ENCODE data around the gene COL20A1. TPM values are rescaled to one million over a fixed set of nuclear protein-coding genes. Genes with fewer than 3 reads are reported as not detected.
"Not testable (repeated sequence)": the region's sequence is repeated elsewhere in the genome, so short reads cannot be mapped to it uniquely, and the experiment has no call there.

COL20A1 gene
- total and polyA plus RNA-seq, 2 donors (not counting 1 experiment from before 2014, with no cell fraction given): not detected

GRCh38 chr20:63305393-63305792 lies 12.4 kb downstream of the COL20A1 start:
- no peaks in the 10 kb centered on the region for H3K36me3 ChIP-seq (replicated peaks in 1 of 2; ENCODE audit: control extremely low read depth in 1 of 2, control insufficient read depth in 1 of 2, extremely low read depth in 1 of 2, insufficient read depth in 2 of 2, low read length in 1 of 2)
- ATAC-seq (ENCODE audit: low read depth) (no peak), DNase-seq (no peak)
- no peak overlapping the region for H2AFZ ChIP-seq (ENCODE audit: insufficient read depth, low read depth, low read length, poor library complexity, severe bottlenecking)
- no peak overlapping the region for H3K4me2 ChIP-seq (replicated peaks; ENCODE audit: low read depth, low read length, poor library complexity, severe bottlenecking)
- H3K27ac ChIP-seq (ENCODE audit: low read length in 2 of 2): no peak overlapping the region
- peaks cover 17% of the 10 kb centered on the region for H3K27me3 Mint-ChIP-seq
- H3K79me2 ChIP-seq (ENCODE audit: control insufficient read depth, insufficient read depth, low read length): no peaks in the 10 kb centered on the region
- no peak overlapping the region for H3K27ac Mint-ChIP-seq
- H3K9me3 ChIP-seq (ENCODE audit: control extremely low read depth in 1 of 3, control insufficient read depth in 2 of 3, insufficient read depth in 1 of 3, low read length in 2 of 3): peaks cover 0 to 25% (median 4%) of the 10 kb centered on the region in 3 donors
- no peak overlapping the region for H3K4me3 Mint-ChIP-seq
- H3K9me3 Mint-ChIP-seq (ENCODE audit: insufficient read depth): peaks cover 3% of the 10 kb centered on the region
- CTCF ChIA-PET: no interaction called here
- H3K27me3 ChIP-seq (replicated peaks in 1 of 4; ENCODE audit: control extremely low read depth in 1 of 4, control insufficient read depth in 3 of 4, insufficient read depth in 4 of 4, low read length in 3 of 4): peaks cover 0 to 10% (median 1%) of the 10 kb centered on the region in 4 experiments
- H3K4me3 ChIP-seq (ENCODE audit: control extremely low read depth in 1 of 5, extremely low read depth in 1 of 5, insufficient read depth in 1 of 5, low read depth in 2 of 5, low read length in 4 of 5): no peak overlapping the region
- TF ChIP-seq CTCF (IDR thresholded peaks at IDR 0.05) (no peak), EZH2 (IDR thresholded peaks at IDR 0.05; ENCODE audit: borderline replicate concordance, insufficient read depth, low read depth, low read length, poor library complexity, severe bottlenecking) (no peak)
- POLR2A ChIA-PET: no interaction called here
- no peaks in the 10 kb centered on the region for H4K20me1 ChIP-seq (ENCODE audit: control insufficient read depth, insufficient read depth, low read length, poor library complexity, severe bottlenecking)
- WGBS (ENCODE audit: insufficient coverage): 92% methylated on average over 3 of the region's 8 CpGs
- H3K9ac ChIP-seq (ENCODE audit: low read length): no peak overlapping the region
- H3K4me1 ChIP-seq (ENCODE audit: control insufficient read depth in 2 of 2, insufficient read depth in 2 of 2, low read length in 2 of 2): no peaks in the 10 kb centered on the region
- no peaks in the 10 kb centered on the region for H3K4me1 Mint-ChIP-seq
- intact Hi-C loops (cut with micrococcal nuclease): no loop called here

GRCh38 chr20:63305933-63306672 lies 13.1 kb downstream of the COL20A1 start:
- peaks cover 0 to 22% (median 4%) of the 10 kb centered on the region in 3 donors for H3K9me3 ChIP-seq (ENCODE audit: control extremely low read depth in 1 of 3, control insufficient read depth in 2 of 3, insufficient read depth in 1 of 3, low read length in 2 of 3)
- H4K20me1 ChIP-seq (ENCODE audit: control insufficient read depth, insufficient read depth, low read length, poor library complexity, severe bottlenecking); H3K4me3 Mint-ChIP-seq; H3K4me3 ChIP-seq (ENCODE audit: control extremely low read depth in 1 of 5, extremely low read depth in 1 of 5, insufficient read depth in 1 of 5, low read depth in 2 of 5, low read length in 4 of 5); H3K27ac Mint-ChIP-seq; H3K9ac ChIP-seq (ENCODE audit: low read length); ATAC-seq (ENCODE audit: low read depth); H3K27ac ChIP-seq (ENCODE audit: low read length in 2 of 2); H2AFZ ChIP-seq (ENCODE audit: insufficient read depth, low read depth, low read length, poor library complexity, severe bottlenecking); DNase-seq; CTCF ChIA-PET; H3K4me1 Mint-ChIP-seq; H3K4me1 ChIP-seq (ENCODE audit: control insufficient read depth in 2 of 2, insufficient read depth in 2 of 2, low read length in 2 of 2); H3K79me2 ChIP-seq (ENCODE audit: control insufficient read depth, insufficient read depth, low read length); H3K36me3 ChIP-seq (replicated peaks in 1 of 2; ENCODE audit: control extremely low read depth in 1 of 2, control insufficient read depth in 1 of 2, extremely low read depth in 1 of 2, insufficient read depth in 2 of 2, low read length in 1 of 2); POLR2A ChIA-PET; intact Hi-C loops (cut with micrococcal nuclease); H3K9me3 Mint-ChIP-seq (ENCODE audit: insufficient read depth); H3K27me3 ChIP-seq (replicated peaks in 1 of 4; ENCODE audit: control extremely low read depth in 1 of 4, control insufficient read depth in 3 of 4, insufficient read depth in 4 of 4, low read length in 3 of 4); H3K4me2 ChIP-seq (replicated peaks; ENCODE audit: low read depth, low read length, poor library complexity, severe bottlenecking): not testable (repeated sequence)
- WGBS (ENCODE audit: insufficient coverage): 86% methylated on average over 7 of the region's 30 CpGs
- peaks cover 11% of the 10 kb centered on the region for H3K27me3 Mint-ChIP-seq

All from B cell (primary cell).